Astrocyte of the spinal cord (primary cell): ENCODE results near the gene GNG12.

Experiments used
- DNase-seq: peaks from one replicate; pipeline ENCODE4 v3.0.0; 2011; ENCODE audit warnings: low read depth, low spot score
- H3K4me3 ChIP-seq: 2 replicates; pipeline ENCODE4 v1.5.1; 2011; ENCODE audit warnings: low read depth, mild to moderate bottlenecking, low read length, moderate library complexity
- CTCF ChIP-seq: IDR thresholded peaks from 2 replicates; pipeline ENCODE4 v1.5.1; 2012; ENCODE audit warnings: low read depth, mild to moderate bottlenecking, low read length, inconsistent platforms
- in situ Hi-C: cut with HindIII; loops from 2 replicates; pipeline ENCODE4 v1.10.0; 2017; ENCODE audit warnings: low sequenced_read_pairs

The GNG12 gene

GRCh38 chr1:67817319-67817718 is 15.9 kb downstream of the GNG12 start:
- no peak for TF ChIP-seq CTCF
- in situ Hi-C loops: no loop called here
- no peak overlapping the region for H3K4me3 ChIP-seq
- DNase-seq: no peak

DNA sequence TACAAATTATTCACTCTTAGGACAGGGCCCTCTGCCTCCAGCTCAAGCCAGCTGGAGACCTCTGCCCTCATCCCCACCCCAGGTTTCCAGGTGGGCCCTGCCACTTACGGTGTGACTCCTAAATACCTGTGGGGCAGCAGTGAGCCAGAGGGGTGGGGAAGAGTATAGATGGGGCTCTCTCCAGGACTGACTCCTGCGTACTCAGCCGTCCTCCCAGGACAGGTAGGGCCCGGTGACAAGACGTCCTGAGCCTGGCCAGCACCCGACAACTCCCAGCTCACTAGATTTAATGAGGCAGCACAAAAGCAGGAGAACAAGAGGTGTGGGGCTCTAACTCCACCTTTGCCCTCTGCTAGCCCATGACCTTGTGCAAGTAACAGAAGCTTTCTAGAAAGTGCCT is 16.8 kb downstream of the GNG12 start:
- no peak for DNase-seq
- in situ Hi-C loops: no loop called here

DNA sequence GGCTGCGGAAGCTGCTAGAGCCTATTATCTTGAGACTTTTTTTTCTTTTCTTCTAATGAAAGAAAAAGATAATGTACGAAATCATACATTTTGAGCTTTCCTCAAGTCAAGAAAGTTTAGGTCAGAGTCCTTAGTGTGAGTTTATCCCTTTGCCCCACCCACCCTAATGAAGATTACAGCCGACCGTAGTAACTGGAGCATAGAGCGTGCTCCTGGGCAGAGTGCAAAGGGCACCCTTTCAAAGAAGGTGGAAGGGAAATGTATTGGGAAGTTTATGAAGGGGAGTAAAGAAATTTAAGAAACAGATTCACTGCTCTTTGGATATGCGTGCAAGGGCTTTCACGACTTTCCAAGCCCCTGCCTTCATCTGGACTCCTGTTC is 17.2 kb downstream of the GNG12 start:
- no peak for TF ChIP-seq CTCF

More for the DNA sequence above, 16.8 kb downstream of the GNG12 start:
- no peak overlapping the region for H3K4me3 ChIP-seq
- TF ChIP-seq CTCF: no peak

GRCh38 chr1:67815303-67816094 is 17.8 kb downstream of the GNG12 start:
- no peak overlapping the region for H3K4me3 ChIP-seq
- no peak for TF ChIP-seq CTCF
- no peak for DNase-seq
- in situ Hi-C loops: no loop called here

More for the DNA sequence above, 17.2 kb downstream of the GNG12 start:
- DNase-seq: no peak
- in situ Hi-C loops: no loop called here
- H3K4me3 ChIP-seq: no peak overlapping the region

- in situ Hi-C loops: no loop called here
- TF ChIP-seq CTCF: no peak
- no peak overlapping the region for H3K4me3 ChIP-seq
- no peak for DNase-seq
These were observed 19.0 kb downstream of the GNG12 start for GRCh38 chr1:67814121-67814772.

GRCh38 chr1:67812226-67812625 is 21.0 kb downstream of the GNG12 start:
- in situ Hi-C loops: no loop called here
- DNase-seq: no peak

More at GRCh38 chr1:67812226-67812625, 21.0 kb downstream of the GNG12 start:
- no peak for TF ChIP-seq CTCF
- H3K4me3 ChIP-seq: no peak overlapping the region
